HCT116 (cell line): ENCODE results near the gene PRIM1.

Source experiments
- EZH2 ChIP-seq: fragments of 200-600 bp; sonication (generic); IDR thresholded peaks from 2 replicates; pipeline ENCODE4 v1.6.1; 2017; ENCODE audit warnings: antibody characterized with exemption, mixed run types
- EZH2phosphoT487 ChIP-seq: fragments of 200-600 bp; IDR thresholded peaks from 2 replicates; pipeline ENCODE4 v1.6.1; 2018; ENCODE audit warnings: antibody characterized with exemption, borderline replicate concordance
- POLR2A ChIP-seq: IDR thresholded peaks from 2 replicates; pipeline ENCODE4 v1.7.0; 2011; ENCODE audit warnings: borderline replicate concordance; ENCODE audit not compliant: insufficient read depth, insufficient read length; ENCODE audit errors: extremely low read depth
- POLR2AphosphoS5 ChIP-seq: IDR thresholded peaks from 2 replicates; pipeline ENCODE4 v1.6.1; 2011; ENCODE audit warnings: mild to moderate bottlenecking, low read depth, low read length, moderate library complexity
- ZFX ChIP-seq: fragments of 450-650 bp; IDR thresholded peaks from 2 replicates; pipeline ENCODE4 v1.6.1; 2017
- ZNF274 ChIP-seq: fragments of 200-500 bp; sonication (Bioruptor generic); IDR thresholded peaks from 2 replicates; pipeline ENCODE4 v1.6.1; 2014; ENCODE audit warnings: mild to moderate bottlenecking, low read depth, low read length, inconsistent platforms
- TF ChIP-seq, protein P1 (sequence below), 3 experiments: fragments of 200-600 bp in 1 of 3; sonication (generic) in 1 of 3; IDR thresholded peaks in 2 of 3; conservative IDR thresholded peaks in 1 of 3; 2 replicates each; pipeline ENCODE4 v1.5.1; 2012 to 2017; ENCODE audit warnings: low read depth in 2 of 3, low read length in 2 of 3, antibody characterized with exemption in 1 of 3, borderline replicate concordance in 1 of 3, control low read depth in 1 of 3, mild to moderate bottlenecking in 1 of 3, mixed read lengths in 1 of 3, mixed run types in 1 of 3, moderate library complexity in 1 of 3; ENCODE audit not compliant: insufficient read depth in 1 of 3

GRCh38 chr12:56721721-56722120, 30.4 kb downstream of the PRIM1 start:
- TF ChIP-seq POLR2AphosphoS5, result 0 out of 2 replicates have a peak, but pooled peaks have one; percentile 10
- TF ChIP-seq, protein P1, sequence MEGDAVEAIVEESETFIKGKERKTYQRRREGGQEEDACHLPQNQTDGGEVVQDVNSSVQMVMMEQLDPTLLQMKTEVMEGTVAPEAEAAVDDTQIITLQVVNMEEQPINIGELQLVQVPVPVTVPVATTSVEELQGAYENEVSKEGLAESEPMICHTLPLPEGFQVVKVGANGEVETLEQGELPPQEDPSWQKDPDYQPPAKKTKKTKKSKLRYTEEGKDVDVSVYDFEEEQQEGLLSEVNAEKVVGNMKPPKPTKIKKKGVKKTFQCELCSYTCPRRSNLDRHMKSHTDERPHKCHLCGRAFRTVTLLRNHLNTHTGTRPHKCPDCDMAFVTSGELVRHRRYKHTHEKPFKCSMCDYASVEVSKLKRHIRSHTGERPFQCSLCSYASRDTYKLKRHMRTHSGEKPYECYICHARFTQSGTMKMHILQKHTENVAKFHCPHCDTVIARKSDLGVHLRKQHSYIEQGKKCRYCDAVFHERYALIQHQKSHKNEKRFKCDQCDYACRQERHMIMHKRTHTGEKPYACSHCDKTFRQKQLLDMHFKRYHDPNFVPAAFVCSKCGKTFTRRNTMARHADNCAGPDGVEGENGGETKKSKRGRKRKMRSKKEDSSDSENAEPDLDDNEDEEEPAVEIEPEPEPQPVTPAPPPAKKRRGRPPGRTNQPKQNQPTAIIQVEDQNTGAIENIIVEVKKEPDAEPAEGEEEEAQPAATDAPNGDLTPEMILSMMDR (IDR thresholded peaks at IDR 0.05 in 2 of 3, conservative IDR thresholded peaks at IDR 0.05 in 1 of 3; ENCODE audit: borderline replicate concordance in 1 of 3, insufficient read depth in 1 of 3, low read depth in 2 of 3, low read length in 2 of 3), result no peak
- no peak for TF ChIP-seq EZH2phosphoT487
- TF ChIP-seq ZFX, result no peak
- no peak for TF ChIP-seq EZH2
- TF ChIP-seq ZNF274, result no peak
- no peak for TF ChIP-seq POLR2A
